HT1080 (cell line): Measurements from ENCODE around the gene AQP1. TPM values are rescaled to one million over a fixed set of nuclear protein-coding genes. Genes with fewer than 3 reads are reported as not detected.

ENCODE experiments used
- DNase-seq: peaks from one replicate; pipeline ENCODE4 v3.0.0-alpha.2; 2015; ENCODE audit warnings: low read depth
- total RNA-seq: library from RNA; depleted of rRNA; stranded (reverse); fragments of >200 nt; shearing (Covaris generic); gene quantifications from 2 replicates; pipeline ENCODE4 v1.2.3, GENCODE V29; 2014

AQP1 gene
- total RNA-seq, 1 experiment from 2014 or later: not detected

DNA sequence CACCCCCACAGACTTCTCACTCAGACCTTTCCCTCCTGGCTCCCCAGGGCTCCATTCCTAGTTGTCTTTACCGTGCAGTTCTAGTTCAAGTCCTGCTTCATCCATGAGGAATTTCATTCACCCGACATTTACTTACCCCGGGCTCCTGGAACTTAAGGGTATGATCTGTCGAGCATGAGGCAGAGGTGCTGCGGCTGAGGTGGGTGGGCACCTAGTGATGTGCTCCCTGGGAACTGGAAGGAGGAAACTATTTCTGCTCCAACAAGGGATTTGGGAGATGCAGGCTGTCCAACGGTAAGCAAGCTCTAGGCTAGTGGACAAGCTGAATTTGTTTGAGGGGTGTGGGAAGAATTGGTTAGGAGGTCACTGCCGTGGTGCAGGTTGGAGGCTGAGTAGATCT lies 30.2 kb upstream of the AQP1 start:
- no peak for DNase-seq

DNA sequence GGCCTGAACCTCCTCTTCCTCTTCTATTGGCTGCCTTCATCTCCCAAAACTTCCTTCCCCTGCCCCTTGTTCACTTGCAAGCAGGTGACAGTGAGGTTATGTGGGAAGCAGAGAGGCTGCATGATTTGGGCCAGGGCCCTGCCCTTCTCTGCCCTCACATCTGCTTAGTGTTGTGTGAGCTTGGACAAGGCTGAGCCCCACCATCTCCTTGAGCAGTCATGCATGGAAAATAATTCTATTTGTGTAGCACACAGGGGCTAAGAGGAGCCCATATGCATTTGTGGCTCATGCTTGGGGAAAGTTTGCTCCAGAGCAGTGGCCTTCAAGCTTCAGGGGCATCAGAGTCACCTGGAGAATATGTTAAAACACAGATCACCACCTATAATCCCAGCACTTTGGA lies 26.8 kb upstream of the AQP1 start:
- DNase-seq: no peak

DNA sequence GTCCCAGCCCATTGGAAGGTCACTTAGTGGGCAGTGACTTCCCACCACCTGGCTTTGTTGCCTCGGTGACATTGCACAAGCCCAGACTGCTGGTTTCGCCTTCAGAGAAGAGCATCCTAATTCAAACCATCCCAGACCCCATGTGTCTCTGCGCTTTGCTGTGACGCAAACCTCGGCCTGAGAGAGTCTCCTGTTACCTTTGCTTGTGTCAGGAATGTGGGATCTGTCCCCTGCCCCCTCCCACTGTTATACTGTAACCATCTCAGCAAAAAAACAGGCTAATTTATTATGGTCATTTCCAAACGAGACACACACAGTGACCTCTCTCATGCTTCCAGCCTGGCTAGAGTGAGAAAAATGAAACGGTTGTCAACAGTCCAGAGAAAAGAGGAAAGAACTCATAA lies 25.0 kb upstream of the AQP1 start:
- no peak for DNase-seq

DNA sequence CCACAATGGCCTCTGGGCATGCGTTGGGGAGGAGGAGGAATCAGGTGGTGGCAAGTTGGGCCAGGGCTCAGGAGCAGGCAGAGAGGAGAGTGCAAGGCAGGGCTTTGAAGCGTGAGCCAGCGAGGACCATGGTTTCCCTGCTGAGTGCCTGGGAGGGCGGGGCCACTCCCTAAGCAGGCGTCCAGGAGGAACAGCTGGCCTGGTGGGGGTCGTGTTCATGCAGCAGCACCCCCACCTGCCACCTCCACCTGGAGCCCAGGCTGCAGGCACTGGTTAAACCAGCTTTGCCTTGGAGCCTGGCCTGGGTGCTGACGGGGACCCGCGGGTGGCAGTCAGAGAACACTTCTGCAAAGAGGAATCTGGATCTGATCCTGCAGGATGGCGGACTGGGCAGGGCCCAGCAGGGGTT lies 24.2 kb upstream of the AQP1 start:
- DNase-seq: no peak

DNA sequence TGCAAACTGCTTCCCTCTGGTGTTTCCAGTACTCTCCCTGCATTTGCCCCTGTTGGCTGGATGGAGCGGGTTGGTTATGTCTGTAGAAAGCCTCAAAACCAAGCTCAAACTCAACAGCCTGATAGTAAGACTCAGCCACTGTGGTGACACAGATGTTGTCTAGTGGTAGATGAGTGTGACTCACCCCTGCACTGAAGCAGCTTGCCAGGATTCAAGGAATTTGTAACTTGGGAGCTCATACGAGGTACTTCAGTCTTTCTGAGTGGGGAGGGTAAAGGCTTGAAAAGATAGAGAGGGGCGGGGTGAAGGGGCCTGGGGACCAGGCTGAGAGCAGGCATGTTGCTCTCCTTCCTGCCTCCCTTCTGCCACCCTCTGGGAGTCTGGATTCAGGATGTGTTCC lies 22.9 kb upstream of the AQP1 start:
- DNase-seq: peak; percentile 74

DNA sequence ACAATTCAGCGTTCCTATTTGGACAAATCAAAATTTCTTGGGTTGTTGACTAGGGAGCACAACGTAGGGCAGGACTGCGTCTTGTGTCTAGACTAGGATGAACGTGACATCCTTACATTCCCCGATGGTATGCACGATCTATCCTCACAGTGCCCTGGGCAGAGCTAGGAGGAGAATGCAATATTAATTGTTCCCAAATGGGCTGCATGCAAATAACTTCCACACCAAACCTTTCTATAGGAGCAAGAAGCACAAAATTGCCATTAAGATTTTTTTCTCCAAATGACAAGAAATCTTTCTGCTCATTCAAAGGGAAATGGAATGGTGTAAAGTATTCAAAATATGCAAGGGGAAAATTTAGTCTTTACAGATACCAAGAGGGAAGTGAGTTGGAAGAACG lies 21.4 kb upstream of the AQP1 start:
- no peak for DNase-seq

DNA sequence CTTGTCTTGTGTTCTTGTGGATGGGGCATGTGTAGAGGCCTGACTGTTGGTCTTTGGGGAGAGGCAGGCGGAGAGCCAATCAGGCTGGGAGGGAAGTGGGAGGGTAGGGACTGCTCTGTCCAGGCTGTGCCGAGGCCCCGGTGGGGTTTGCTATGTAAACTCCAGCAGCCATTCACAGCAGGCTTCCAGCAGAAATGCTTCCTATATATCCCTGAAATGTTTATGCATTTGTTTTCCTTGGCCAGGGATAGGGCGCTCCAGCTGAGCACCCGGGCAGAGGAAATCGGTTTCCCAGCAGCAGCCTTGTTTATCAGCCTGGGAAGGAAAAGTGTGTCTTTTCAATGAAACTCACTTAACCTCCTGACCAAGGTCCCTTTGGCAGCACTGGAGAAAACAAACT lies 18.3 kb upstream of the AQP1 start:
- no peak for DNase-seq

DNA sequence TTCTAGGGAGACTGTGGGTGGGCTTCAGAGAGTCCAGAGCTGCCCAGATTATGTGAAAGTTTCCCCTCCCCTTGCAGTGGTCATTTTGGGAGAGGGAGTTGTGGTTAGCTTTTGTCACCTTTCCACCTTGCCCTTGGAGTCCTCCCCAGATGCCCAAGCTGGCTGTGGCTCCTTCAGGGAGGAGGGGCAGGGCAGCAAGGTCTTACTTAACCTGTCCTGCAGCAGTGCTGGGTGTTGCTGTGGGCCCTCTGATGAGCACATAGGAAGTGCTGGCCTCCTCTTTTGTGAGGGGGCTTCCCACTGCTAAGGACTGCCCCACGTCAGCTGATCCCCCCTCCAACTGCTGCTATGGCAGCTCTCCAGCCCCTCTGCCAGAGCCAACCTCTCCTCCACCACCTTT lies 17.6 kb upstream of the AQP1 start:
- DNase-seq: no peak

DNA sequence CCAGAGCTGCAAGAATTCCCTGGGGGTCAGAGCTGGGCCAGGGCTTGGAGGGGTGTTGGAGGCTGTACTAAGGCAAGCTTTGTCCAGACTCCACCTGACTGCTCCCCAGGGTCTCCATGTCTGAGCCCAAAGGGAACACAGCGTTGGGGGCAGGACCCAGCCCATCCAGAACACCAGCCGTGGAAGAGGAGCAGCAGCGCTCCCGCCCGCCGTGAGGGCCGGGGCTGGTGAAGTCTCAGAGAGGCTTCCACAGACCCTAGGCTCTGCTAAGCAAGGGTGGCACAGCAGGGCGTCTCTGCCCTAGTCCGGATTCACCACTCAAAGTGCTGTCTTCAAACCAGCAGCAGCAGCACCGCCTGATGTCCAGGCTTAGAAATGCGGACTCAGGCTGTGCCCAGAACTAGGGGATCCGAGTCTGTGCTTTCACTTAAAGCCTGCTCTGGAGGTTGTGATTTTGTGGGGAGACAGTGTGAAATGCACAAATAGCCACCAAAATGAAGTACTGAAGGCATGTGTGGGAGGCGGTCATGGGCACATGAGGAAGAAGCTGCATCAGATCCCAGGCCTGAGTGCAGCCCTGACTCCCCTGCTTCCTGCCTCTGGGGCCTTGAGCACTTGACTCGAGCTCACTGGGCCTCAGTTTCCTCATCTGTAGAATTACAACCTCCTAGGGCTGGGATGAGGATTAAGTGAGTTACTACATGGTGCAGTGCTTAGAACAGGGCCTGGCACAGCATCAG lies 16.6 kb upstream of the AQP1 start:
- DNase-seq: no peak

DNA sequence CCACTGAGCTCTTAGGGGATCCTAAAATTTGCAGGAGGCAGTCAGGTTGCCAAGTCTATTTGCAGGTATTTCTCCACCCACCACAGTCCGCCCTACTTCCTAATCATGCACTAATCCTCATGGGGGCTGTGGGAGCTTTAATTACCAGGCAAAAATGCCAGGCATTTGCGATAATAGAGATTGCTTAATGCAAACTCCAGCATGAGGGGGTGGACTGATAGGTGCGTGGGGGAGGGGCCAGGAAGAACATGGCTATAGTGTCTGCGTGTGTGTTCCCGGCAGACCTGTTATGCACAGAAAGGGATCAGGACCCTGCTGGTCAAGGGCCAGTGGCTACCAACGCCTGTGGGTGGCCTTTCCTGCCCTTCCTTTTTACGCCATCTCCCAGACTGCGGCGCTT lies 15.6 kb upstream of the AQP1 start:
- DNase-seq: no peak

DNA sequence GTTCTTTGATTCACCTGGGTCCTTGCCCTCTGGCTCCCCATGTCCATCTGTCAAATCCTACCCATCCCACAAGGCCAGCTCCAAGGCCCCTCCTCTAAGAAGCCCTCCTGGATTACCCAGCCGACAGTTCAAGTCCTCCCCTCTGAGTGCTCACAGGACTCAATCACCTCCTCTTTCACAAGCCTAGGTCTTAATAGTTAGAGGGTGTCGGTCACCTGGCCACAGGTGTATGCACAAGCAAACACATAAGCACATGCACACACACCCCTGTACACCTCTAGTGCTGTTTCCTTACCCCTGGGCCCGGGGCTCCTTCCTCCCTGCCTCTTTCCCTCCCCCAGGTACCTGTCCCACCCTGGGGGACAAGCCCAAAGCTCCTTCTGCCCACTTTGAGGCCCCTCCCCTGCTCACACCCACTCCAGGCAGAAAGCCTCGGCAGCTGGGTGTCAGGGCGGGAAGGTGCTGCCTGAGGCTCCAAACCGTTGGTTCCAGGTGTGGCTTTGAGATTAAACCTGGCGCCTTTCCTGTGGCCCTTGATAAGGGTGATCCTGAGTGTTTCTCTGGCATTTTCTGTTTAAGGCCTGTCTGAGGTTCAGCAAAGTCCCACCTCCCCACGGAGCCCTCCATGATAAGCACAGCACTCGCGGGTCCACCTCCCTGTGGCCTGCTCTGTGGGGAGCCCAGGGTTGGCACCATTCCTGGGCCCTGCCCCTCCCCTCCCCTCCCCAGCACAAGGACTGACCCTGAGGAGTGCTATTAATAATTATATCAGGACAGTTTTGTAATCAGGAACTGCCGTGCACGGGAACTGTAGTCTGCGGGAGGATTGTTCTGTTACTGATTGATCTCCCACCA lies 14.6 kb upstream of the AQP1 start:
- DNase-seq: no peak

DNA sequence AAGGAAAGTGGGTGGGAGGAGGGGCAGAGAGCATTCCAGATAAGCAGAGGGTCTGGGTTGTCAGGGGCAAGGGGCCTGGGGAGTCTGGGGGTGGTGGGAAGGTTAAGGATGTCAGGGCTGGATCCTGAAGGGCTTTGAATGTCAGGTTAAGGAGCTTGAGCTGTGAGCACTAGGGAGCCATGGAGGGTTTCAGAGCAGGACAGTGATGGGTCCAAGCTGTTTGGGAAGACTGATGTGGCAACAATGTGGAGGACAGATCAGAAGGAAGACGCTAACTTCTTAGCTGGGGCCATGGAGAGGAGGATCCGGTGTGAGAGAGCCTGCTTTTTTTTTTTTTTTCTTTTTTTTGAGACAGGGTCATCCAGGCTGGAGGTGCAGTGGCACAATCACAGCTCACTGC lies 13.9 kb upstream of the AQP1 start:
- no peak for DNase-seq

DNA sequence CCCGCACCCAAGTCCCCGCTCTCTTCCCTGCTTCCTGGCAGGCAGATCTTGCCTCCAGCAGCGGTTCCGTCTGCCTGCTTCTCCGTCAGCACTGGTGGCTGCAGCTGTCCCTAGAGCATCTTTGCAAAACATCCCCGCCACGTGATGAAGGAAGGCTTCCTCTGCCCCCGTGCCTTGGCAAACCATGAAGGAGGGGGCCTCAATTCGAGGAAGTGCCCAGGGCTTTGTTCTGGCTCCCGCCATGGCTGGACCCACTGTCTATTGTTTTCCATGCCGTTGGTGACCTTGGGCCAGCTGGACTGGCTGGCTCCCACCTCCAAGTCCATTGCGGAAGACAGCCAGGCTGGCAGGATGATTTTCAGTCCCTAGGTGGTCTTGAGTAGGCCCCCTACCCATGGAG lies 13.2 kb upstream of the AQP1 start:
- DNase-seq: no peak

DNA sequence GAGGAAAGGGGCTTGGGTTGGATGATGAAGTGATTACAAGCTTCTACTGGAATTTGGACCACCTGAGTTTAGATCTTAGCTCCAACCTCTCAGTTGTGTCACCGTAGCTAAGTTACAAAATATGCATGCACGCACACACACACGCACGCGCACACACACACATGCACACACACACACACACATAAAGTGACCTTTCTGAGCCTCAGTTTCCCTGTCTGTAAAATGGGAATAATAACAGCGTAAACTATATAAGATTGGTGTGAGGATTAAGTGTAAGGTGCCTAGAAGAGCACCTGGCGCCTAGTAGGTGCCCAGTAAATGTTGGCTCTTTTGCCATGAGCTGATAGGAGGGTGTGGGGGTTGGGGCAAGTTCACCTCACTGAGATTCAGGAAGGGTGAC lies 12.6 kb upstream of the AQP1 start:
- no peak for DNase-seq

DNA sequence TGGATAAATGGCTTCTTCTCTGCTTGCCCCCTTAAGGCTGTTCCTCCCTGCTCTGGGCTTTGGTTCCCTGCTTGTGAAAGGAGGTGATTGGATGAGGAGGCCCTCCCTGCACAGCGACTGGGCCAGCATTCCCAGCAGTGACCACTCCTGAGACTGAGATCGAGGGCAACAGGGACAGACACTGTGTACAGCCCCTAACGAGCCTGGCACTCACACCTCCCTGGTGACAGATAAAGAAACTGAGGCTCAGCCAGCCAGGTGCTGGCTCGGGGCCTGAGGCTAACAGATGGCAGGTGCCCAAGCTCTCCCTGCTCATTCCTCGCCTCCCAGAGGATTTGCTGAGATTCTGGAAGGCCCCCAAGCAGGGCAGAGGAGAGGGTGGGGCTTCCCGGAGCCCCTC lies 12.0 kb upstream of the AQP1 start:
- no peak for DNase-seq

DNA sequence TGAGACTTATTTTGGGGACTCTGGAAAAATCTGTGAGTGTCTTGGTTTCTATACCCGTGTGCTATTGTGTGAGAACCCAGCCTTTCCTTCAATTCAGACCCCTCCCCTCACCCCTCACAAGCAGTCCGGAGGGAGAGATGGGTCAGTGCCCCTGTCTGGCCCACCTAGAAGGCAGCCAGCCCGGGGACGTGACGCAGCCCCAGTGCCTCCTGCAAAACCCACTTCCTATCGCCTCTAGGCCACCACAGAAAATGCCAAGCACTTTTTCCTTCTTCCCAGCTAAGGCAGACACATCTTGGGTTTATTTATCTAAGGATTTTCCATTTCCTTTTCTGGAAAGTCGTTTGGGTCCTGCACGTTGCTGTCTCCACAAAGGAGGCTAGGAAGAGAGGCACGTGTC lies 11.6 kb upstream of the AQP1 start:
- DNase-seq: peak; percentile 30

DNA sequence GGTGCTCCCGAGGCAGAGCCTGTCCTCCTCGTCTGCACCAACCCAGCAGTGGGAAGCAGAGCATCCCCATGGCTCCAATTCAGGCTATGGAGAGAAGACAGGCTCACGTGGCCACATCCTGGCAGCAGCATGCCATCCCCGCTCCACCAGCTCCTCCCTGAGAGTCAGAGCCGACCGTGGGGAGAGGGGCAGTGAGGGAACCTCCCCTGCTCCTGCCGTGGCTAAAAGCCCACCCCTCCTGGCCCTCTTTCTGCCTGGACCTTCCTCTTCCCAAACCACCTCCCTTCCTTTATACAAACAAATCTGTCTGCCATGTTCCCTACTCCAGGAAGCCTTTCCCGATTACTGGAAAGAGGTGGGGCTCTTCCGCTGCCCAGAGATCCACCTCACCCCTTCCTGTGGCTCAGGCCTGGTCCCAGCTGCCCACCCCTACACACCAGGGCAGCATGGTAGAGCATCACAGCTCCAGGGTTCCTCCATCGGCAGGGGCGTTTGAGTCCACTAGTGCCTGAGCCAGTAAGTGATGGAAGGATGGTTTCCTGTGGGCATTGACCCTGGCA lies 10.8 kb upstream of the AQP1 start:
- DNase-seq: no peak

DNA sequence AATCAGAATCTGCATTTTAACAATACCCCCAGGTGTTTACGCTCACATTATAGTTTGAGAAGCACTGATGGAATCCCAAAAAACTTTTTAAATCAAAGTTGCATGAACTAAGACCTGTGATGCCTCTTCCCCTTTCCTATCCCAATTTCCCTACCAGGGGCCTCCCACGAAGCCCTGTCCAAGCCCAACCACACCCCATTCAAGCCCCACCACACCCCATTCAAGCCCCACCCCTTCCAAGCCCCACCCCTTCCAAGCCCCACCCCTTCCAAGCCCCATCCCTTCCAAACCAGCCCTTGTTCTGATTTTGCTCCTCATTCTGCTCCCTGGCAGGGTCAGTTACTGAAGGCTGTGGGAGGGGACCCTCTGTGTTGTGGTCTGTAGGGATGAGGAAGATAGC lies 9.8 kb upstream of the AQP1 start:
- no peak for DNase-seq

DNA sequence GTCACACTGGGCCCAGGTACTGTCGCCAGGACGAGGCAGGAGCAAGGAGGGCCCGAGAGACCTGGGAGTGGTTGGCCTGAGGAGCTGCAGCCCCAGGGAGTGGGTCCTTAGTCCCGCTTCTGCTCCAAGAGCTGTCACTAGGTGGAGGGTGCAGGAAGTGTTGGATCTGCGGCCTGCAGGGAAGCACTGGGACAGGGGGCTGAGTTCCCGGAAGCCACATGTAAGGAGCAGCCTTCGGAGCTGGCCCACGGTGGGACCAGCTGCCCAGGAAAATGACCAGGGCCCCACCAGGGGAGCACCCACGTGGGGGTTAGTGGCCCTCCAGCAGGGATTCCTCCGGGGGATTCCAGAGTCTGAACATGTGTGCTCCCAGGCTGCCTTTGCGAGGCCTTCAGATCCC lies 9.2 kb upstream of the AQP1 start:
- no peak for DNase-seq

DNA sequence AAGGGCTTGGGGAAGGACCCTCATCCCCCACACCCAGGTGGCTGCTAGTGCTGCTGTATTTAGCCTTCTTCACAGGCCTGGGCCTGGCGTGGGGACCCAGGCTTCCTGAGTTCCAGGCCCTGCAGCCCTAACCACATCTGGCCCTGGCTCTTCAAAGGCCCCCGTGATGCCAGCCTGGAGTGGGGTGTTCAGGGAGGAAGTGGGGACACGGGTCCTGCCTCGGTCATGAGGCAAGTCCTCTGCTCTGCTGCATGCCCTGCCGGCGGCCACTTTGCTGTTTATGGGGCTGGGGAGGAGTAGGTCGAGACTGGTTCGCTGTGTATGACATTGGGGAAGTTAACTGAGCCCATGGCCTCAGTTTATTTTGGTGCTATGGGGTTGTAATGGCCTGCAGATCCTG lies 8.5 kb upstream of the AQP1 start:
- no peak for DNase-seq

DNA sequence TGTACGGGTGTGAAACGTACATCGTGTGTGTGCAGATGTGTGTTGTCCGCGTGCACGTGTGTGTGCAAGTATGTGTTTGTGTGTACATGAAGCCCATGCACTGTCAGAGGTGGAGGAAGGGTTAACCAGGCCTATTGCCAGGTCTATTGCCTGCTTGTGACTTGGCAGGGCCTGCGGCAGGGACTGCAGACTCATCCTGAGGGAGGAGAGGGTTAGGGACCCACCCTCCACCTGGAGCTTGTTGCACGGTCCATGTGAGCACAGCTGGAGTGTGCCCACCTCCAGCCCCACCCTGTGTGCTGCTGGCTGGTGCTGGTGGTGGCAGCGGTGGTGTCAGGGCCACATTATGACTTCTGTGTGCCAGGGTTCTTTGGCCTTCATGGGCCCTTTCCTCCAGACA lies 7.1 kb upstream of the AQP1 start:
- DNase-seq: no peak

DNA sequence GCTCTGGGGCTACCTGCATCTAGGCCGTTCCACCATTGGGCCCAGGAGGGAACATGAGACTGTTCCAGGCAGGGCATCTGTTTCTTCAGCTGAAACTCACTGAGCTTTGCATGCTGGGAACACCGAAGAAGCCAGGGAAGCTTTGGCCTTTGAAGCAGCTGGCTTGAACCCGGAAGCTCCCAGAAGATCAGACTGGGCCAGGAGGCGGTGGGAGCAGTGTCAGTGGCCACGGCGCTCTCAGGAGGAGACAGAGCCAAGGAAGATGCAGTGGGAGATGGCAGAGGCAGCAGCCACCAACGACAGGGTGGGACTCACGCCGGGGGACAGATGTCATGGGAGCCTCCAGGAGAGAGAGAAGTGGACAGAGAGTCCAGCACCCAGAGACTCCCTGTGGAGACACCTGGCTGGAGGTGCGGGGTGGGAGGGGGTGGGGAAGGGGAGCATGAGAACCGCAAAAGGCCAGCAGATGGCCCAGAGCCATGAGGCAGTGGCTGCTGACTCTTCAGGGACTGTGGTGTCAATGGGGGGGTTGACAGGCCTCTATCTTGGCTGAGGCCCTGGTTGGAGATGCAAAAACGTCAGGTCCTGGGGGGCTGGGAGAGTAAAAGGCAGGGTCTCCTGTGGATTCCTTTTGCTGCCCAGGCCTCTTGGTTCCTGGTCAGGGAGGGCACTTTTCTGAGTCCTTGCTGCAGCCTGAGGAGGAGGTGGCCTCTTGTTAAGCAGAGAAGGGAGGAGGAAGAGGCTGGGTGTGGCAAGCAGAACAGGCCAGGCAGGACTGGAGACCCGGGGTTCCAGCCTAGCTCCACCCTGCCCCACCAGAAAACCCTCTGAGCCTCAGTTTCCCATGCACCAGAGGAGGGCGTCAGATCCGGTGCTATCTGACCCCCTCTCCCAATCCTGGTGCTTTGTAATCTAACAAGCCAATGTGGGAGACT lies 6.3 kb upstream of the AQP1 start:
- no peak for DNase-seq
